Kidney (tissue), 14 donors: ENCODE measurements around the gene ABHD16B. TPM values are rescaled to one million over a fixed set of nuclear protein-coding genes. Genes with fewer than 3 reads are reported as not detected.
A peak's percentile ranks its signal among the peaks of the same experiment; 100 is the strongest.

ENCODE experiments used
- DNase-seq, 5 donors: peaks; one replicate each; pipeline ENCODE4 v3.0.0-alpha.2; 2013 to 2020
- FAIRE-seq: peaks from 2 replicates; lab custom pipeline; 2012; peaks lifted over from hg19 to GRCh38; lab: Jason Lieb, UNC
- H3K27ac ChIP-seq, 2 donors: one replicate each; pipeline ENCODE4 v1.7.0; 2013; ENCODE audit warnings: low read depth in 2 of 2, low read length in 2 of 2, inconsistent platforms in 1 of 2
- H3K27me3 ChIP-seq: one replicate; pipeline ENCODE4 v1.7.1; 2013; ENCODE audit warnings: low read length, inconsistent platforms; ENCODE audit not compliant: control insufficient read depth, insufficient read depth
- H3K36me3 ChIP-seq, 3 donors: one replicate each; pipeline versions ENCODE4 v1.7.0 to v1.7.1; 2013; ENCODE audit warnings: low read length in 3 of 3, control low read depth in 1 of 3, inconsistent platforms in 1 of 3; ENCODE audit not compliant: insufficient read depth in 3 of 3, control insufficient read depth in 2 of 3
- H3K4me1 ChIP-seq, 3 donors: one replicate each; pipeline versions ENCODE4 v1.7.0 to v1.7.1; 2013; ENCODE audit warnings: low read length in 3 of 3, inconsistent platforms in 1 of 3, low read depth in 1 of 3; ENCODE audit not compliant: control insufficient read depth in 2 of 3, insufficient read depth in 2 of 3
- H3K4me3 ChIP-seq, 3 donors: one replicate each; pipeline versions ENCODE4 v1.7.0 to v1.8.1; 2013; ENCODE audit warnings: low read length in 3 of 3, control low read depth in 1 of 3, inconsistent platforms in 1 of 3
- H3K9ac ChIP-seq, 3 donors: one replicate each; pipeline versions ENCODE4 v1.7.0 to v1.7.1; 2013; ENCODE audit warnings: low read length in 3 of 3, control low read depth in 1 of 3, inconsistent platforms in 1 of 3
- H3K9me3 ChIP-seq, 3 donors: one replicate each; pipeline versions ENCODE4 v1.7.0 to v1.7.1; 2013; ENCODE audit warnings: low read length in 3 of 3, control low read depth in 1 of 3, inconsistent platforms in 1 of 3; ENCODE audit not compliant: control insufficient read depth in 2 of 3, insufficient read depth in 1 of 3
- CTCF ChIP-seq: IDR thresholded peaks from 3 replicates; pipeline ENCODE4 v1.5.1; 2012; ENCODE audit warnings: mild to moderate bottlenecking, moderate library complexity, borderline replicate concordance; ENCODE audit not compliant: insufficient read depth; ENCODE audit errors: extremely low read depth
- intact Hi-C: fragments of 100-400 bp; cut with DNase I; formaldehyde crosslinking; loops from one replicate; pipeline ENCODE4 v1.11.1; 2022
- polyA plus RNA-seq: library from polyadenylated mRNA; stranded (reverse); fragments of 350-450 nt; fragmentation: Illumina TruSeq; extraction: RNeasy Lipid Tissue Mini Kit (QIAGEN cat#74804); gene quantifications from one replicate; pipeline ENCODE4 v1.2.3, GENCODE V29; 2014; ENCODE audit warnings: low read depth, low replicate concordance; ENCODE audit not compliant: insufficient read depth
- total RNA-seq: library from RNA; stranded (reverse); fragmentation: NEBNext Ultra II Directional; extraction: Animal tissue kit (Norgen Biotek cat#: 25700); gene quantifications from one replicate; pipeline ENCODE4 v1.2.1, GENCODE V29; 2021
- donor health status: control.
- donor health status: control.
- donor health status: control.
- donor health status: control.
- donor health status: control.
- donor health status: DM: yes; HTN: yes; CAD: no.
- donor health status: Normal renal cell carcinoma (clear cell type).

The ABHD16B gene
- total and polyA plus RNA-seq, 2 donors from 2014 or later, result not detected

- DNase-seq (no peak), FAIRE-seq (no peak)
- H3K27ac ChIP-seq, result no peak overlapping the region
- H3K9ac ChIP-seq, result no peak overlapping the region
- no peak overlapping the region for H3K4me3 ChIP-seq
- peaks cover 0 to 19% (median 3%) of the 10 kb centered on the region in 3 donors for H3K4me1 ChIP-seq
- no peak for TF ChIP-seq CTCF
- no peaks in the 10 kb centered on the region for H3K27me3 ChIP-seq
- peaks cover 0 to 6% (median 0%) of the 10 kb centered on the region in 3 donors for H3K36me3 ChIP-seq
- H3K9me3 ChIP-seq, result no peaks in the 10 kb centered on the region
- intact Hi-C loops, result no loop called here
Observed at GRCh38 chr20:63815615-63816253, 45.6 kb upstream of the ABHD16B start.

- intact Hi-C loops, result no loop called here
- peaks cover 0 to 23% (median 3%) of the 10 kb centered on the region in 3 donors for H3K4me1 ChIP-seq
- DNase-seq, result peak in 2 of 5 donors; percentile 53 to 73
- H3K27me3 ChIP-seq, result no peaks in the 10 kb centered on the region
- TF ChIP-seq CTCF, result peak; percentile 25
- H3K4me3 ChIP-seq, result peak overlapping the region in 2 of 3 donors; percentile 23 to 34
- no peaks in the 10 kb centered on the region for H3K9me3 ChIP-seq
- peak overlapping the region in 1 of 2 donors; percentile 1 for H3K27ac ChIP-seq
- FAIRE-seq, result no peak
- peak overlapping the region in 1 of 3 donors; percentile 12 for H3K9ac ChIP-seq
- H3K36me3 ChIP-seq, result peaks cover 0 to 6% (median 0%) of the 10 kb centered on the region in 3 donors
Observed at GRCh38 chr20:63819224-63819921, 41.9 kb upstream of the ABHD16B start.

- Histone ChIP-seq H3K4me3 (no peak overlapping the region), H3K36me3 (no peaks in the 10 kb centered on the region), H3K27me3 (no peaks in the 10 kb centered on the region), H3K9ac (no peak overlapping the region), H3K27ac (no peak overlapping the region), H3K9me3 (no peaks in the 10 kb centered on the region), H3K4me1 (peaks cover 0 to 20% (median 3%) of the 10 kb centered on the region in 3 donors)
- DNase-seq (no peak), FAIRE-seq (no peak)
- intact Hi-C loops, result no loop called here
- no peak for TF ChIP-seq CTCF
Observed at GRCh38 chr20:63821811-63822210, 39.5 kb upstream of the ABHD16B start.
